ENCODE results near the gene TNFAIP8.

DNA sequence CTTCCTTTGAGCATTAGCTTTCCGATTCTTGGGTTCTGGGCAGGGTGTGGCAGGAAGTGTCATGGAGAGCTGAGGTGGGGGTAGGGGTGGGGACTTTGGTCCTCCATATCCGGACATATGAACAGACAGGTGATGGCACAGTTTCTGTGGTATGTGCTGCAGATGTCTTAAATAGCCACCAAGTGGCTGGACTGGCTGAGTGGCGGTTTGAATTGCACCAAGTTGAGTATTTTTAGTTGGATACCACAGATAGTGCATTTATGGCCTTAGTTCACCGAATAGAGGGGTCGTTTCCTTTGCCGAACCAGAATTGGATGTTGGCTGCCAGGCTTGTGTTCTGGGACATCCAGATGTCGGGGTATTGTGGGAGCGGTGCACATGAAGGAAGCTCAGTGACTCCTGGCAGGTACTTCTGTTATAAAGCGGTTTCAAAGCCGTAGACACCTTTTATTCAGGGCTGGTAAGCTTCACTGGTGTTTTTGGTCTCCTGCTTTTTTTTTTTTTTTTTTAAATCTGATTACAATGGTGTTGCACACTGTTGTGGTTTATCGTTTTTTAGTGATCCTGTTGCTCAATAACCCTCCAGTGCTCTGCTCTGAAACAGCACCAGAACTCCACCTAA is 15.1 kb upstream of the TNFAIP8 start:
- TF ChIP-seq TAF1 (IDR thresholded peaks at IDR 0.05; ENCODE audit: borderline replicate concordance, low read depth, low read length): no peak
- peak; percentile 52 for TF ChIP-seq CREB1 (IDR thresholded peaks at IDR 0.05; ENCODE audit: low read depth)
- TF ChIP-seq ZNF207 (IDR thresholded peaks at IDR 0.05; ENCODE audit: borderline replicate concordance): no peak
- peak; percentile 50; the same call in 1 of the 2 replicates for TF ChIP-seq POLR2A (IDR thresholded peaks at IDR 0.05; ENCODE audit: low read depth, low read length)
- TF ChIP-seq SPI1 (IDR thresholded peaks at IDR 0.05; ENCODE audit: borderline replicate concordance, insufficient read depth, low read depth, low read length): peak; percentile 25; the same call in 1 of the 2 replicates
- no peak for TF ChIP-seq ZNF274 (IDR thresholded peaks at IDR 0.05; ENCODE audit: insufficient read depth, insufficient read length)
- TF ChIP-seq, protein P1, sequence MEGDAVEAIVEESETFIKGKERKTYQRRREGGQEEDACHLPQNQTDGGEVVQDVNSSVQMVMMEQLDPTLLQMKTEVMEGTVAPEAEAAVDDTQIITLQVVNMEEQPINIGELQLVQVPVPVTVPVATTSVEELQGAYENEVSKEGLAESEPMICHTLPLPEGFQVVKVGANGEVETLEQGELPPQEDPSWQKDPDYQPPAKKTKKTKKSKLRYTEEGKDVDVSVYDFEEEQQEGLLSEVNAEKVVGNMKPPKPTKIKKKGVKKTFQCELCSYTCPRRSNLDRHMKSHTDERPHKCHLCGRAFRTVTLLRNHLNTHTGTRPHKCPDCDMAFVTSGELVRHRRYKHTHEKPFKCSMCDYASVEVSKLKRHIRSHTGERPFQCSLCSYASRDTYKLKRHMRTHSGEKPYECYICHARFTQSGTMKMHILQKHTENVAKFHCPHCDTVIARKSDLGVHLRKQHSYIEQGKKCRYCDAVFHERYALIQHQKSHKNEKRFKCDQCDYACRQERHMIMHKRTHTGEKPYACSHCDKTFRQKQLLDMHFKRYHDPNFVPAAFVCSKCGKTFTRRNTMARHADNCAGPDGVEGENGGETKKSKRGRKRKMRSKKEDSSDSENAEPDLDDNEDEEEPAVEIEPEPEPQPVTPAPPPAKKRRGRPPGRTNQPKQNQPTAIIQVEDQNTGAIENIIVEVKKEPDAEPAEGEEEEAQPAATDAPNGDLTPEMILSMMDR (IDR thresholded peaks at IDR 0.05 in 2 of 3, conservative IDR thresholded peaks at IDR 0.05 in 1 of 3; ENCODE audit: control insufficient read depth in 2 of 3, extremely low read depth in 1 of 3, insufficient read depth in 1 of 3, low read depth in 3 of 3, low read length in 3 of 3): 0 out of 6 replicates have a peak, but pooled peaks of 1 of the 3 experiments have one; percentile 20
- TF ChIP-seq BACH1 (IDR thresholded peaks at IDR 0.05; ENCODE audit: borderline replicate concordance): no peak
- no peak for TF ChIP-seq SIN3A (IDR thresholded peaks at IDR 0.05; ENCODE audit: low read depth, low read length)
- TF ChIP-seq JUNB (IDR thresholded peaks at IDR 0.05): peak; percentile 50
- TF ChIP-seq EZH2 (IDR thresholded peaks at IDR 0.05; ENCODE audit: borderline replicate concordance, control insufficient read depth, low read depth, low read length): no peak

Measured in GM12878 (cell line).